Effector memory CD4-positive, alpha-beta T cell (primary cell): ENCODE measurements around the gene CPA4.

Experiments used
- DNase-seq, 3 donors: peaks; one replicate each; pipeline ENCODE4 v3.0.0-alpha.2; 2020
- H3K27ac ChIP-seq: 2 replicates; pipeline ENCODE4 v1.7.0; 2013; ENCODE audit warnings: mild to moderate bottlenecking, low read length, moderate library complexity; ENCODE audit not compliant: insufficient read depth, poor library complexity, severe bottlenecking
- H3K27me3 ChIP-seq: replicated peaks from 2 replicates; pipeline ENCODE4 v1.7.0; 2013; ENCODE audit warnings: mild to moderate bottlenecking, low read length; ENCODE audit not compliant: insufficient read depth, control insufficient read depth, poor library complexity, severe bottlenecking
- H3K36me3 ChIP-seq: 2 replicates; pipeline ENCODE4 v1.7.0; 2013; ENCODE audit warnings: mild to moderate bottlenecking, low read length, moderate library complexity; ENCODE audit not compliant: control insufficient read depth, insufficient read depth
- H3K4me1 ChIP-seq: 2 replicates; pipeline ENCODE4 v1.7.0; 2013; ENCODE audit warnings: low read length, mild to moderate bottlenecking; ENCODE audit not compliant: control insufficient read depth, insufficient read depth, poor library complexity, severe bottlenecking
- H3K4me3 ChIP-seq: 2 replicates; pipeline ENCODE4 v1.7.0; 2013; ENCODE audit warnings: low read length, low read depth, mild to moderate bottlenecking; ENCODE audit not compliant: insufficient read depth, poor library complexity, severe bottlenecking
- H3K9me3 ChIP-seq: 2 replicates; pipeline ENCODE4 v1.7.0; 2013; ENCODE audit warnings: mild to moderate bottlenecking, low read length, moderate library complexity; ENCODE audit not compliant: control insufficient read depth

Gene CPA4

GRCh38 chr7:130288168-130288567 is 4.8 kb upstream of the CPA4 start:
- H3K4me3 ChIP-seq, result no peak overlapping the region
- no peaks in the 10 kb centered on the region for H3K4me1 ChIP-seq
- H3K27ac ChIP-seq, result no peak overlapping the region
- no peaks in the 10 kb centered on the region for H3K27me3 ChIP-seq
- no peak for DNase-seq
- H3K9me3 ChIP-seq, result no peaks in the 10 kb centered on the region
- H3K36me3 ChIP-seq, result no peaks in the 10 kb centered on the region

- H3K4me1 ChIP-seq, result no peaks in the 10 kb centered on the region
- H3K36me3 ChIP-seq, result no peaks in the 10 kb centered on the region
- H3K9me3 ChIP-seq, result no peaks in the 10 kb centered on the region
- no peak overlapping the region for H3K4me3 ChIP-seq
- no peak for DNase-seq
- no peak overlapping the region for H3K27ac ChIP-seq
- no peaks in the 10 kb centered on the region for H3K27me3 ChIP-seq
Observed at GRCh38 chr7:130288829-130289228, 4.1 kb upstream of the CPA4 start.

GRCh38 chr7:130289478-130289877 is 3.5 kb upstream of the CPA4 start:
- no peak overlapping the region for H3K27ac ChIP-seq
- DNase-seq, result no peak
- H3K27me3 ChIP-seq, result no peaks in the 10 kb centered on the region
- H3K4me1 ChIP-seq, result no peaks in the 10 kb centered on the region
- H3K36me3 ChIP-seq, result no peaks in the 10 kb centered on the region
- H3K9me3 ChIP-seq, result no peaks in the 10 kb centered on the region
- no peak overlapping the region for H3K4me3 ChIP-seq

DNA sequence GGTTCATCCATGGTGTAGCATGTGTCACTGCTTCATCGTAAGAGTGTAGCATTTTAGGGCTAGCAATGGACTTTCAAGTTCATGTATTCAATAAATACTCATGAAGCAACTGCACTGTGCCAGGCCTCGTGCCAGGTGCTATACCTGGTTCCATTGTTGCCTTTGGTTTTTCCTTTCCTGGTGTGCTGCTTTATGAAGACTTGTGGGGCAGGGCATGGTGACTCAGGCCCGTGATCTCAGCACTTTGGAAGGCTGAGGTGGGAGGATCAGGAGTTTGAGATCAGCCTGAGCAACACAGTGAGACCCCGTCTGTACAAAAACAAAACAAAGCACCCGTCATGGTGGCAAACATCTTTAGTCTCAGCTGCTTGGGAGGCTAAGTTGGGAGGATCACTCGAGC is 2.2 kb upstream of the CPA4 start:
- no peak for DNase-seq
- Histone ChIP-seq H3K4me3 (no peak overlapping the region), H3K27ac (no peak overlapping the region), H3K36me3 (no peaks in the 10 kb centered on the region), H3K27me3 (no peaks in the 10 kb centered on the region), H3K4me1 (no peaks in the 10 kb centered on the region), H3K9me3 (no peaks in the 10 kb centered on the region)

GRCh38 chr7:130293521-130293920 is 560 bp downstream of the CPA4 start:
- no peak for DNase-seq
- H3K27ac ChIP-seq, result no peak overlapping the region
- no peaks in the 10 kb centered on the region for H3K9me3 ChIP-seq
- no peaks in the 10 kb centered on the region for H3K4me1 ChIP-seq
- H3K36me3 ChIP-seq, result no peaks in the 10 kb centered on the region
- H3K27me3 ChIP-seq, result no peaks in the 10 kb centered on the region
- H3K4me3 ChIP-seq, result no peak overlapping the region

GRCh38 chr7:130294314-130294713 is 1.4 kb downstream of the CPA4 start:
- Histone ChIP-seq H3K27me3 (no peaks in the 10 kb centered on the region), H3K4me3 (no peak overlapping the region), H3K36me3 (no peaks in the 10 kb centered on the region), H3K27ac (no peak overlapping the region), H3K4me1 (no peaks in the 10 kb centered on the region), H3K9me3 (no peaks in the 10 kb centered on the region)
- no peak for DNase-seq

- DNase-seq, result no peak
- no peak overlapping the region for H3K4me3 ChIP-seq
- no peaks in the 10 kb centered on the region for H3K36me3 ChIP-seq
- no peaks in the 10 kb centered on the region for H3K27me3 ChIP-seq
- H3K9me3 ChIP-seq, result no peaks in the 10 kb centered on the region
- no peaks in the 10 kb centered on the region for H3K4me1 ChIP-seq
- H3K27ac ChIP-seq, result no peak overlapping the region
Observed at GRCh38 chr7:130296221-130296951, 3.4 kb downstream of the CPA4 start.

DNA sequence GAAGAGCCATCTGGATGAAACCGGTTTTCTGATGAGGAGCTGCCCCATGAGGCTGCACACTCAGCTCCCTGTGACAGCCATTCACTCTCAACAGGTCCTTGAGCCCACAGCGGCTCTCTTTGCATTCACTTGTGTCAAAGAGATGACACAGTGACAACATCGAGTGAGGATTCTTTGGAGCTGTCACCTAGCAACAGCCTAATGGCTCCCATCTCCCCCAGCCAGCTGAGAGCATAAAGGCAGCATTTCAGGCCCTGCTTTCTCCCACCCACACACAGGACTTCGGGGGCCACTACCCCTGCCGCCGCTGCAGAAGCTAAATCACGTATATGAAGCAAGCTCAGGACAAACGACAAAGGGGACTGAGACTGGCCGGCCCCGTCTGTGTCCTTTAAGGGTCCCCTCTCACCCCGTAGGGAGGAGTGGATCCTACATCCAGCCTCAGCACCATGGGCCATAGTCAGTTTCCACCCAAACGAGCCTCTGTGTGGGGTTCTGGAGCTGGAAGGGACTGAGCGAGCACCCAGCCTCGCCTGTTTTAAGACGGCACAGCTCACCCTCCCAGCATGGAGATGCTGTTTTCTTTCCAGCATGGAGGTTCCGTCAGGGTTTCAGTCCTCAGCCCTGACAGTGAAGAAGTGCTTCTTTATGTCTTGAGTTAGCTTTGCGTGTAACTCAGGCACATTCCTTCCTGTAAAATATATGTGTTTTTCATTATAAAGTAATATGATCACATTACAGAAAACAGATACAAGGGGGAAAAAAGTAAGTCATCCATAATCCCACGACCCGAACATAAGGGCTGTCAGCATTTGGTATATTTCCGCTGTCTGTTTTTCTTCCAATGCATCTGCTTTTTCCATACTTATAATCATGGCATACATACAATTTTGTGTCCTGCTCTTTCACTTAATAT is 4.9 kb downstream of the CPA4 start:
- no peak for DNase-seq
- Histone ChIP-seq H3K9me3 (no peaks in the 10 kb centered on the region), H3K4me1 (no peaks in the 10 kb centered on the region), H3K27ac (no peak overlapping the region), H3K4me3 (no peak overlapping the region), H3K27me3 (no peaks in the 10 kb centered on the region), H3K36me3 (no peaks in the 10 kb centered on the region)

DNA sequence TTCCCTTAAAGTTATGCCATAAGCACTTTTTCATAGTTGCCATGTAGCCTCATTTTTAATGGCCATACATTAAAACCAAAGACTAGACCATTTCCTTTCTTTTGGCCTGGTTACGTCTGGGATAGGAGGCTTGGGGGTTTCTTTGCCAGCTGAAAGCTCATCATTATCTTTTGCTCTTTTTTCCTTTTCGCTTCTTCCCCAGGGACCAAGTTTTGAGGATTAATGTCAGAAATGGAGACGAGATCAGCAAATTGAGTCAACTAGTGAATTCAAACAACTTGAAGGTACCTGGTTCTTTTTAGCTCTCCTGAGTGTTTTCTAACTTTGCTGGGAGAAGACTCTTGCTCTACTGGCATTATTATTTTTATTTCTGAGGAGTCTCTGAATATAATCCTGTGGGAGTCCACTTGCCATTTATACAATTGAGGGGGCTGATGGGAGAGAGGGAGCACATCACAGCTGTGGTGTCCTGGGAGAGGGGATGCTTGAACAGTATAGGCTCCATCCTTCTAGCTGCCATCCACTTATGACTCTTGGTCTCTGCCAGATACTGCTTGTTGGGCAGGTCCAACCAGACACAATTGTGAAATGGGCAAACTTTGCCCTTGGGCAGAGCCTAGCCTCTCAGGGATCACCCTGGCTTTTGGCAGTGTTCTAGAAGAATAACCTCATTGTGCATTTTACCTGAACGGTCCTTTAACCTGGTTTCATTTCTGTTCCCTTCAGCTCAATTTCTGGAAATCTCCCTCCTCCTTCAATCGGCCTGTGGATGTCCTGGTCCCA is 5.8 kb downstream of the CPA4 start:
- Histone ChIP-seq H3K36me3 (no peaks in the 10 kb centered on the region), H3K27ac (no peak overlapping the region), H3K9me3 (no peaks in the 10 kb centered on the region), H3K27me3 (no peaks in the 10 kb centered on the region), H3K4me3 (no peak overlapping the region), H3K4me1 (no peaks in the 10 kb centered on the region)
- DNase-seq, result no peak
